A549 (cell line): Measurements from ENCODE around the gene ASCC2. TPM values are rescaled to one million over a fixed set of nuclear protein-coding genes. Genes with fewer than 3 reads are reported as not detected.

Experiments used
- ATAC-seq, 2 experiments: fragments of 200-7000 bp in 1 of 2; fragments of >200 bp in 1 of 2; cut with Nextera tagmentation in 1 of 2; cut with Tn5 transposase in 1 of 2; 3 replicates each; pipeline versions ENCODE4 v1.8.0 to v1.9.1; 2018 to 2020; ENCODE audit warnings: mild to moderate bottlenecking in 1 of 2, moderate library complexity in 1 of 2
- CTCF ChIA-PET: fragments of 300-600 bp; sonication (Branson Sonifier 250); formaldehyde crosslinking; extraction: SDS; loops from one replicate; lab custom pipeline; 2021; ENCODE audit warnings: antibody characterized with exemption, inconsistent platforms; lab: Yijun Ruan, JAX
- POLR2A ChIA-PET: fragments of 350-600 bp; formaldehyde crosslinking; extraction: SDS; loops from one replicate; lab custom pipeline; 2021; ENCODE audit warnings: antibody characterized with exemption, inconsistent platforms; lab: Yijun Ruan, JAX
- DNase-seq, 2 experiments: peaks; one replicate each; pipeline versions ENCODE4 v3.0.0 to v3.0.0-alpha.2; 2011 to 2016; ENCODE audit warnings: low read depth in 1 of 2, low spot score in 1 of 2
- FAIRE-seq: peaks from 2 replicates; lab custom pipeline; 2011; peaks lifted over from hg19 to GRCh38; lab: Jason Lieb, UNC
- H3K27ac ChIP-seq, 2 experiments: fragments of >200 bp; sonication (Bioruptor Twin); formaldehyde crosslinking; 3 replicates each; pipeline ENCODE4 v1.5.1; 2016 to 2017
- H3K4me1 ChIP-seq: fragments of >200 bp; sonication (Bioruptor Twin); formaldehyde crosslinking; 3 replicates; pipeline ENCODE4 v1.6.1; 2016
- H3K4me2 ChIP-seq: fragments of >200 bp; sonication (Bioruptor Twin); formaldehyde crosslinking; 3 replicates; pipeline ENCODE4 v1.6.1; 2016
- H3K4me3 ChIP-seq: fragments of >200 bp; sonication (Bioruptor Twin); formaldehyde crosslinking; 3 replicates; pipeline ENCODE4 v1.5.1; 2016
- H3K9me3 ChIP-seq: fragments of >200 bp; sonication (Bioruptor Twin); formaldehyde crosslinking; 3 replicates; pipeline ENCODE4 v1.6.1; 2016
- CHD2 ChIP-seq: fragments of 150-350 bp; IDR thresholded peaks from 2 replicates; pipeline ENCODE4 v1.6.1; 2014; ENCODE audit warnings: low read length; ENCODE audit not compliant: partially characterized antibody
- EHMT2 ChIP-seq: fragments of 200-600 bp; sonication (generic); IDR thresholded peaks from 2 replicates; pipeline ENCODE4 v1.6.1; 2016; ENCODE audit warnings: antibody characterized with exemption, low read depth, mild to moderate bottlenecking, moderate library complexity
- EP300 ChIP-seq, 2 experiments: fragments of >200 bp; sonication (Bioruptor Twin); formaldehyde crosslinking; IDR thresholded peaks; 2 replicates in 1 of 2; 3 replicates in 1 of 2; pipeline ENCODE4 v1.6.1; 2016 to 2017
- FOSL2 ChIP-seq, 2 experiments: fragments of 450-650 bp in 1 of 2; fragments of >200 bp in 1 of 2; sonication (Bioruptor Twin) in 1 of 2; formaldehyde crosslinking; IDR thresholded peaks; 2 replicates each; pipeline versions ENCODE4 v1.5.0 to v1.6.1; 2016 to 2020; ENCODE audit warnings: mild to moderate bottlenecking in 1 of 2, moderate library complexity in 1 of 2
- FOXS1 ChIP-seq: fragments of 250-450 bp; sonication (Bioruptor Pico); IDR thresholded peaks from 2 replicates; pipeline ENCODE4 v1.5.0; 2020; ENCODE audit warnings: mild to moderate bottlenecking, moderate library complexity
- HDAC2 ChIP-seq: fragments of 200-600 bp; sonication (generic); IDR thresholded peaks from 2 replicates; pipeline ENCODE4 v1.6.1; 2016
- HOXA7 ChIP-seq: fragments of 250-450 bp; sonication (Bioruptor Pico); IDR thresholded peaks from 2 replicates; pipeline ENCODE4 v1.5.0; 2020; ENCODE audit warnings: mild to moderate bottlenecking, moderate library complexity
- HOXB13 ChIP-seq: fragments of 250-450 bp; sonication (Bioruptor Pico); IDR thresholded peaks from 2 replicates; pipeline ENCODE4 v1.5.0; 2020; ENCODE audit warnings: low read depth, mild to moderate bottlenecking, moderate library complexity
- MAFK ChIP-seq: fragments of 450-650 bp; IDR thresholded peaks from 2 replicates; pipeline ENCODE4 v1.6.1; 2014; ENCODE audit not compliant: partially characterized antibody
- MYC ChIP-seq: IDR thresholded peaks from 2 replicates; pipeline ENCODE4 v1.6.1; 2012; ENCODE audit warnings: mild to moderate bottlenecking, inconsistent platforms, low read length, improper control_type of control experiment, borderline replicate concordance
- NR3C1 ChIP-seq: fragments of >200 bp; sonication (Bioruptor Twin); formaldehyde crosslinking; IDR thresholded peaks from 3 replicates; pipeline ENCODE4 v1.6.1; 2017
- RAD21 ChIP-seq, 2 experiments: fragments of >200 bp in 1 of 2; sonication (Bioruptor Twin) in 1 of 2; formaldehyde crosslinking in 1 of 2; IDR thresholded peaks in 1 of 2; conservative IDR thresholded peaks in 1 of 2; 2 replicates in 1 of 2; 3 replicates in 1 of 2; pipeline ENCODE4 v1.6.1; 2012 to 2018; ENCODE audit warnings: inconsistent platforms in 1 of 2
- RARB ChIP-seq: fragments of 250-450 bp; sonication (Bioruptor Pico); IDR thresholded peaks from 2 replicates; pipeline ENCODE4 v1.8.0; 2021; ENCODE audit warnings: mild to moderate bottlenecking, moderate library complexity
- SMC3 ChIP-seq: fragments of >200 bp; sonication (Bioruptor Twin); formaldehyde crosslinking; IDR thresholded peaks from 3 replicates; pipeline ENCODE4 v1.6.1; 2018; ENCODE audit warnings: inconsistent platforms
- SREBF2 ChIP-seq: fragments of 450-650 bp; IDR thresholded peaks from 2 replicates; pipeline ENCODE4 v1.6.1; 2014; ENCODE audit warnings: mild to moderate bottlenecking, moderate library complexity
- TP53 ChIP-seq: fragments of 250-450 bp; sonication (Bioruptor Pico); IDR thresholded peaks from 2 replicates; pipeline ENCODE4 v1.5.0; 2021; ENCODE audit warnings: mild to moderate bottlenecking, moderate library complexity
- ZFP36 ChIP-seq: fragments of 450-650 bp; IDR thresholded peaks from 2 replicates; pipeline ENCODE4 v1.6.1; 2014; ENCODE audit warnings: borderline replicate concordance; ENCODE audit not compliant: partially characterized antibody
- ZSCAN20 ChIP-seq: fragments of 250-450 bp; sonication (Bioruptor Pico); IDR thresholded peaks from 2 replicates; pipeline ENCODE4 v1.8.0; 2022; ENCODE audit warnings: mild to moderate bottlenecking, moderate library complexity
- WGBS: methylation state at CpG from one replicate; pipeline ENCODE4 v1.1.6; 2017; ENCODE audit errors: missing lambda C conversion rate; 5-methylcytosine and 5-hydroxymethylcytosine counted together
- polyA plus RNA-seq, 4 experiments: library from polyadenylated mRNA; depleted of rRNA in 3 of 4; stranded (reverse); fragments of >200 nt; fragmentation: RNase III in 1 of 4; extraction: RNeasy Plus Mini Kit Qiagen cat#74134 plus additional on column Dnase treatment in 1 of 4; gene quantifications; 2 replicates in 3 of 4; 3 replicates in 1 of 4; pipeline ENCODE4 v1.2.3, GENCODE V29; 2011 to 2017
- TF ChIP-seq, protein P1 (sequence below): fragments of 250-450 bp; sonication (Bioruptor Pico); IDR thresholded peaks from 2 replicates; pipeline ENCODE4 v1.5.0; 2021; ENCODE audit warnings: mild to moderate bottlenecking, moderate library complexity, borderline replicate concordance
- TF ChIP-seq, protein P2 (sequence below): IDR thresholded peaks from 2 replicates; pipeline ENCODE4 v1.6.1; 2012
- TF ChIP-seq, protein P3 (sequence below): IDR thresholded peaks from 2 replicates; pipeline ENCODE4 v1.6.1; 2012
- TF ChIP-seq, protein P4 (sequence below): fragments of >200 bp; sonication (Bioruptor Twin); formaldehyde crosslinking; IDR thresholded peaks from 2 replicates; pipeline ENCODE4 v1.6.1; 2016

Gene ASCC2
- polyA plus RNA-seq, 2 of the 4 experiments (the other 2 are of a cell fraction) = 27.2 to 31.6 TPM

DNA sequence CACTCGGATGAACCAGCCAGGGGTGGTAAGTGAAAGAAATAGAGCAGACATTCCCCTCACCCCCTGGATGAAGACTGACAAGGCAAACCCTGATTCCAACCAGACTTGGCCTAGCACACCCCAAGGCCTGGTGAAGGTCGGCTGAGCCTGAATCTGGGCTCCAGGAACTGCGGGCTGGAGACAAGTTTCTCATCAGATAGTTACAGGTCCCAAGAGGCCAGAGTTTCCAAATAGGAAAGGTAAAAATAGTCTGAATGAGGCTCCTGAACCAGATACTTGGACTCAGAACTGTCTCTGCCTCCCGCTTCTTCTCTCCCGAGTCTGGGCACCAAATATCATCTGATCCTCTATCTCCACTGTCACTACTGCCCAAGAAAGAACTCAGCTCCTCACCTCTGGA lies 79.1 kb downstream of the ASCC2 start:
- no peaks in the 10 kb centered on the region for H3K9me3 ChIP-seq
- ATAC-seq (no peak), FAIRE-seq (no peak), DNase-seq (no peak)
- H3K27ac ChIP-seq = no peak overlapping the region
- peaks cover 7% of the 10 kb centered on the region; the same call in 1 of the 3 replicates for H3K4me1 ChIP-seq
- TF ChIP-seq CHD2 (no peak), EP300 (IDR thresholded peaks at IDR 0.05) (no peak), ZFP36 (no peak), HOXB13 (CRISPR knock-in tag) (no peak), ZSCAN20 (CRISPR knock-in tag) (no peak), HOXA7 (no peak), RAD21 (conservative IDR thresholded peaks at IDR 0.05 in 1 of 2, IDR thresholded peaks at IDR 0.05 in 1 of 2) (no peak), MAFK (no peak)
- TF ChIP-seq, protein P1, sequence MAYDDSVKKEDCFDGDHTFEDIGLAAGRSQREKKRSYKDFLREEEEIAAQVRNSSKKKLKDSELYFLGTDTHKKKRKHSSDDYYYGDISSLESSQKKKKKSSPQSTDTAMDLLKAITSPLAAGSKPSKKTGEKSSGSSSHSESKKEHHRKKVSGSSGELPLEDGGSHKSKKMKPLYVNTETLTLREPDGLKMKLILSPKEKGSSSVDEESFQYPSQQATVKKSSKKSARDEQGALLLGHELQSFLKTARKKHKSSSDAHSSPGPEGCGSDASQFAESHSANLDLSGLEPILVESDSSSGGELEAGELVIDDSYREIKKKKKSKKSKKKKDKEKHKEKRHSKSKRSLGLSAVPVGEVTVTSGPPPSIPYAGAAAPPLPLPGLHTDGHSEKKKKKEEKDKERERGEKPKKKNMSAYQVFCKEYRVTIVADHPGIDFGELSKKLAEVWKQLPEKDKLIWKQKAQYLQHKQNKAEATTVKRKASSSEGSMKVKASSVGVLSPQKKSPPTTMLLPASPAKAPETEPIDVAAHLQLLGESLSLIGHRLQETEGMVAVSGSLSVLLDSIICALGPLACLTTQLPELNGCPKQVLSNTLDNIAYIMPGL (CRISPR knock-in tag) = no peak
- TF ChIP-seq, protein P2, sequence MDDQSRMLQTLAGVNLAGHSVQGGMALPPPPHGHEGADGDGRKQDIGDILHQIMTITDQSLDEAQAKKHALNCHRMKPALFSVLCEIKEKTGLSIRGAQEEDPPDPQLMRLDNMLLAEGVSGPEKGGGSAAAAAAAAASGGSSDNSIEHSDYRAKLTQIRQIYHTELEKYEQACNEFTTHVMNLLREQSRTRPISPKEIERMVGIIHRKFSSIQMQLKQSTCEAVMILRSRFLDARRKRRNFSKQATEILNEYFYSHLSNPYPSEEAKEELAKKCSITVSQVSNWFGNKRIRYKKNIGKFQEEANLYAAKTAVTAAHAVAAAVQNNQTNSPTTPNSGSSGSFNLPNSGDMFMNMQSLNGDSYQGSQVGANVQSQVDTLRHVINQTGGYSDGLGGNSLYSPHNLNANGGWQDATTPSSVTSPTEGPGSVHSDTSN = no peak
- no peak overlapping the region for H3K4me3 ChIP-seq
- WGBS = 63% methylated on average over 4 of the region's 5 CpGs
- H3K4me2 ChIP-seq = no peak overlapping the region
- ChIA-PET CTCF (no interaction called here), POLR2A (no interaction called here)

DNA sequence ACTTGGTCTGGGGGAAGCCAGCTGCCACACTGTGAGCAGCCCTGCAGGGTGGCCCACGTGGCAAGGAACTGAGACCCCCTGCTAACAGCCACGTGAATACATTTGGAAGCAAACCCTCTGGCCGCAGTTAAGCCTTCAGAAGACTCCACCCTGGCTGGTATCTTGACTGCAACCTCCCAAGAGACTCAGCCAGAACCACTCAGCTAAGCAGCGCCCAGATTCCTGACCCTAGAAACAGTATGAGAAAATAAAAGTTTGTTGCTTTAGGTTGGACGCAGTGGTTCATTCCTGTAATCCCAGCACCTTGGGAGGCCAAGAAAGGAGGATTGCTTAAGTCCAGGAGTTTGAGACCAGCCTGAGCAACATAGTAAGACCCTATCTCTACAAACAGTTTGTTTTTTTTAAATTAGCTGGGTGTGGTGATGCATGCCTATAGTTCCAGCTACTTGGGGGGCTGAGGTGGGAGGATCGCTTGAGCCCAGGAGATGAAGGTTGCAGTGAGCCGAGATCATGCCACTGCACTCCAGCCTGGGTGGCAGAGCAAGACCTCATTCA lies 79.9 kb downstream of the ASCC2 start:
- ChIA-PET CTCF (interaction anchor here (0.6 to 1.1 kb wide), 3 partner anchors 14 to 341 kb away, joined by 3 read pairs; no protein-coding TSS in a partner anchor), POLR2A (no interaction called here)
- ATAC-seq (no peak), FAIRE-seq (no peak), DNase-seq (no peak)
- no peak overlapping the region for H3K27ac ChIP-seq
- peaks cover 7% of the 10 kb centered on the region; the same call in 1 of the 3 replicates for H3K4me1 ChIP-seq
- no peak for TF ChIP-seq FOXS1 (CRISPR knock-in tag)
- TF ChIP-seq, protein P3, sequence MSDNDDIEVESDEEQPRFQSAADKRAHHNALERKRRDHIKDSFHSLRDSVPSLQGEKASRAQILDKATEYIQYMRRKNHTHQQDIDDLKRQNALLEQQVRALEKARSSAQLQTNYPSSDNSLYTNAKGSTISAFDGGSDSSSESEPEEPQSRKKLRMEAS = no peak
- no peak for TF ChIP-seq FOSL2 (IDR thresholded peaks at IDR 0.05)
- no peak for TF ChIP-seq FOSL2 (CRISPR knock-in tag; IDR thresholded peaks at IDR 0.05)
- TF ChIP-seq HDAC2 = no peak
- no peak for TF ChIP-seq MYC
- TF ChIP-seq RARB (CRISPR knock-in tag) = no peak
- no peak for TF ChIP-seq SREBF2
- TF ChIP-seq EHMT2 = no peak
- no peak for TF ChIP-seq TP53 (CRISPR knock-in tag)
- no peak for TF ChIP-seq SMC3
- no peak for TF ChIP-seq NR3C1
- TF ChIP-seq, protein P4, sequence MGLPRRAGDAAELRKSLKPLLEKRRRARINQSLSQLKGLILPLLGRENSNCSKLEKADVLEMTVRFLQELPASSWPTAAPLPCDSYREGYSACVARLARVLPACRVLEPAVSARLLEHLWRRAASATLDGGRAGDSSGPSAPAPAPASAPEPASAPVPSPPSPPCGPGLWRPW = no peak
- no peaks in the 10 kb centered on the region for H3K9me3 ChIP-seq
- H3K4me3 ChIP-seq = no peak overlapping the region
- H3K4me2 ChIP-seq = no peak overlapping the region
- 81% methylated on average over 7 of the region's 7 CpGs for WGBS
